ENCODE measurements around the gene ZMPSTE24.
A peak's percentile ranks its signal among the peaks of the same experiment; 100 is the strongest.
"Not testable (repeated sequence)": the region's sequence is repeated elsewhere in the genome, so short reads cannot be mapped to it uniquely, and the experiment has no call there.

ZMPSTE24 gene

DNA sequence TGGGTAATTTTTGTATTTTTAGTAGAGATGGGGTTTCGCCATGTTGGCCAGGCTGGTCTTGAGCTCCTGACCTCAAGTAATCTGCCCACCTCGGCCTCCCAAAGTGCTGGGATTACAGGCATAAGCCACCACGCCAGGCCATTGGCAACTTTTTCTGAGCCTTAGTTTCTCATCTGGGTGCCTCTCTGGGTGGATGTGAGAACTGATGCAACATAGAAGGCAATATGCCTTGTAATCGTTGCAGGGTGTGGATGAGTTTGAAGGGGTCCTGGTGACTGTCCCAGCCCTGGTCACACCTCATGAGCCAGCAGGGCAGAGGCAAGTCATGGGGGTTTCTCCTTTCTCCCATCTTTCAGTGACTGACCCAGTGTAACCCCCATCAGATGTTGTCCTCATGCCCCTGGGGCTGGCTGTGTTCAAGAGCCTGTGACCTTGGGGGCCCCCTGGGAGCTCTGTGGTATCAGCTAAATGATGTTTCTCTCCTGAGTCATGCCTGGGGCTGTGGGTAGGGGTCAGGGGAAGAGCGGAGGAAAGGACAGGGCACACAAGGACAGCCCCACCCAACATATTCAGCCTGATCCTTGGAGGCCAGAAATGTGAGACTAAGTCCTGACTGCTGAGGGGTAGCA, 55.4 kb downstream of the ZMPSTE24 start:
- Histone ChIP-seq H3K4me1 (0 out of 2 replicates have a peak, but pooled peaks cover 3% of the 10 kb centered on the region), H3K9me3 (no peaks in the 10 kb centered on the region), H3K27me3 (ENCODE audit: low read depth) (no peaks in the 10 kb centered on the region), H3K36me3 (replicated peaks) (no peaks in the 10 kb centered on the region), H3K4me3 (no peak overlapping the region)
- in situ Hi-C loops (cut with MboI; ENCODE audit: low sequenced_read_pairs) = no loop called here
- DNase-seq (ENCODE audit: low spot score in 2 of 2) = no peak

DNA sequence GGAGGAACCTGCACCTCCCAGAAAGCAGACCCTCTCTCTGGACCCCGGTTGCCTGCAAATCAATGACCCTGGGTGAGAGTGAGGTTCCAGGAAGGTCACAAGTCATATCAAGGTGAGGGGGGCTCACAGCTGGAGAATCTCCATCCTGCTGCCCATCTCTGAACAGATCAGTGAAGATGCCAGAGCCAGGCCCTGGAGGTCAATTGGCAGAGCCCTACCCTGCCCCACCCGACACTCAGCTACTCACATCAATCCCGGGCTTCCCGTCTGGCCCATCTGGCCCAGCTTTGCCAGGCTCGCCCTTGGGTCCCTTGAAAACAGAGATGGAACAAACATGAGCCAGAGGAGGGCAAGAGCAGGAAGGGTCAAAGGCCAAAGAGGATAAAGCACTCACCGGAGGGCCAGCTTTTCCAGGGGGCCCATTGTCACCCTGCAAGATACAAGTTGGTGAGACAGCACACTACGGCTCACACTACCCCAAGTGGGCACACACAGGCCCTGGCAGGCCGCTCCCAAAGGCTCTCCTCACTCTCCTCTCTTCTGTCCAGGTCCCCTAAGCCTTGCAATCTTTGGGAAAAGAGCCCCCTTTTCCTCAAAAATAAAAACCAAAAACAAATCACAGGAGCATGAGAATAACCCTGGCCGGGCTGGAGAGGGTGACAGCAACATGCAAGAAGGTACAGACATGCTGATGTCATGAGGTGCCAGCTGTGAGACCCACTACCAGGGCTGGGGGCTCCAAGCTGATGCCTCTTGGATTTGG, 56.1 kb downstream of the ZMPSTE24 start:
- Histone ChIP-seq H3K36me3 (replicated peaks) (no peaks in the 10 kb centered on the region), H3K9me3 (no peaks in the 10 kb centered on the region), H3K4me1 (0 out of 2 replicates have a peak, but pooled peaks cover 3% of the 10 kb centered on the region), H3K4me3 (no peak overlapping the region), H3K27me3 (ENCODE audit: low read depth) (no peaks in the 10 kb centered on the region; the same call in 1 of the 2 replicates)
- no peak for DNase-seq (ENCODE audit: low spot score in 2 of 2)
- in situ Hi-C loops (cut with MboI; ENCODE audit: low sequenced_read_pairs) = no loop called here

DNA sequence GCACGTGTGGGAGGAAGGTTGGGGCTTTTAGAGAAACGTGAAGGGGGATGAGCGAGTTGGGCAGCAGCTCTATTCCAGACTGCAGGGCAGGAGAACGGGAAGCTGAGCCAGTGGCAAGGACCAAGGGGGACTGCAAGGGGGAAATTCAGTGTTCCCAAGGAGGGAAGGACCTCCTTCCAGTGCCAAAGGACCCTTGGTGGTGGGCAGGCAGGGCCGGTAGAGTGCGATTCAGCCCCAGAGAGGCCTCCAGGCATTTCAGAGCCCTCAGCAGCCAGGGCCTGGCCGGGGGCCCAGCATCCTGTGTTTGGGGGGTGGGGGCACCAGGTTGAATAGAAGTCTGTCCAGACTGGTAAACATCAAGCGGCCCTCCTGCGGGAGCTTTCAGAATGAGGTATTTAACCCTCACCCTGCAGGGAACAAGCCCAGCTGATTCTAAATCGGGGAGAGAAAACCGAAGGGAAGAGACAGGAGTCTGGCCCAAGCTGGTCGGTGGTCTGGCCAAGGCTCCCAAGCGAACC, 56.7 kb downstream of the ZMPSTE24 start:
- Histone ChIP-seq H3K9me3 (no peaks in the 10 kb centered on the region), H3K4me3 (no peak overlapping the region), H3K4me1 (0 out of 2 replicates have a peak, but pooled peaks cover 3% of the 10 kb centered on the region), H3K36me3 (replicated peaks) (no peaks in the 10 kb centered on the region), H3K27me3 (ENCODE audit: low read depth) (no peaks in the 10 kb centered on the region; the same call in 1 of the 2 replicates)
- no peak for DNase-seq (ENCODE audit: low spot score in 2 of 2)
- in situ Hi-C loops (cut with MboI; ENCODE audit: low sequenced_read_pairs) = no loop called here

DNA sequence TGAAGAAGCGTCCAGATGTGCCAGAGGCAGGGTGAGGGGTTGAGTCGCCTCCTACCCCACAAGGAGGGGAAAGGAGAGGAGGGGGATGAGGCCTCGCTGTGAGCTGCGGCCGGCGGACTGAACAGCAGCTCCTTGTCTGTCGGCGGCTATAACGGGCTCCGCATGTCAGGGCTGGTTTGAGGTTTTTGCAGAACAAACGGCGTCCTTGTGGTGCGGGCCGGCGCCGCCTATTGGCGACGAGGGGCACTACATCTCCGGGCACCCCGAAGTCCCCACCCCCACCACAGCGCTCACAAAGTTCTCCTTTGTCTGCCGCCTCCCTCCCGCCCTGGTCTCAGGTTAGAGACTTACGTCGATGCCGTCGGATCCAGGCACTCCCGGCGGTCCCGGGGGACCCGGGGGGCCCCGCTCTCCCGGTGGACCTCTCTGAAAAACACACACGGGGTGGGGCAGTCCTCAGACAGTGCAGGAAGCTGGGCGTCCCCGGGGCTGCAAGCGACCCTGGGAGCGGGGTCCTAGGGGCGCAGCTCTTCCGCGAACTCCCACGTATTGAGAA, 57.3 kb downstream of the ZMPSTE24 start:
- H3K9me3 ChIP-seq = no peaks in the 10 kb centered on the region
- H3K27me3 ChIP-seq (ENCODE audit: low read depth) = no peaks in the 10 kb centered on the region; the same call in 1 of the 2 replicates
- 0 out of 2 replicates have a peak, but pooled peaks cover 3% of the 10 kb centered on the region for H3K4me1 ChIP-seq
- H3K4me3 ChIP-seq = peak overlapping the region; percentile 12; the same call in 1 of the 2 replicates
- no peaks in the 10 kb centered on the region for H3K36me3 ChIP-seq (replicated peaks)
- DNase-seq (ENCODE audit: low spot score in 2 of 2) = peak; percentile 79 to 88
- in situ Hi-C loops (cut with MboI; ENCODE audit: low sequenced_read_pairs) = no loop called here

DNA sequence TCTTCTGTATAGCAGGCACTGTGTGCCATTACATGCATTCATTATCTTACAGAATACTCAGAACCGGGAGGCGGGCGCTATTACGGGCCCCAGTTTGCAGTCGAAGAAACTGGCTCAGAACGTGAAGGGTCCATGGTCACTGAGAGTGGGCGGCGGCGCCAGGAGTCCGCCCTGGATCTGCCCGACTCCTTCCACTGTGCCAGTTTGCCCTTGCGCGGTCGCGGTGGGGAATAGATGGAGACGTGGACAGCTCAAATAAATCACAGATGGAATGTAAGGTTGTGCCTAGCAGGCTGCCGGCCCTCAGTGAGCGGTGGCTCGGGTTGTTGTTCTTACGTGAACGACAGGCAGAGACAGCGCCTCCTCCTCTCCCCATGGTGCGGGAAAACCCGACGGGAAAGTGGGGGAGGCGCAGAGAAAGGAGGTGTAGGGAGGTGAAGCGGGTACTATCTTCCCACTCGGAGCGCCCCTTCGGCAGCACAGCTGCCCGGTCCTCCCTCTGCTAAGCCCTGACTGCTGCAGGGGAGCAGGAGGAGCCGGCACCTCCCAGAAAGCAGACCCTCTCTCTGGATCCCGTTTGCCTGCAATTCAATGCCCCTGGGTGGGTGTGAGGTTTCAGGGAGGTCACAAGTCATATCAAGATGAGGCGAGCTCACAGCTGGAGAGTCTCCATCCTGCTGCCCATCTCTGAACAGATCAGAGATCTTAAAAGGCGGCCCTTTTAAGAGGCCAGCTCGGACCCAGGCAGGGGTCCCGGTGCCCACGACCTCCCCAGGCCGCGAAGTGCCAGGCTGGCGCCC, 58.0 kb downstream of the ZMPSTE24 start:
- H3K36me3 ChIP-seq (replicated peaks) = no peaks in the 10 kb centered on the region
- no peak overlapping the region; the same call in 1 of the 2 replicates for H3K4me3 ChIP-seq
- no peaks in the 10 kb centered on the region for H3K9me3 ChIP-seq
- in situ Hi-C loops (cut with MboI; ENCODE audit: low sequenced_read_pairs) = no loop called here
- no peak for DNase-seq (ENCODE audit: low spot score in 2 of 2)
- 0 out of 2 replicates have a peak, but pooled peaks cover 3% of the 10 kb centered on the region for H3K4me1 ChIP-seq
- no peaks in the 10 kb centered on the region; the same call in 1 of the 2 replicates for H3K27me3 ChIP-seq (ENCODE audit: low read depth)

DNA sequence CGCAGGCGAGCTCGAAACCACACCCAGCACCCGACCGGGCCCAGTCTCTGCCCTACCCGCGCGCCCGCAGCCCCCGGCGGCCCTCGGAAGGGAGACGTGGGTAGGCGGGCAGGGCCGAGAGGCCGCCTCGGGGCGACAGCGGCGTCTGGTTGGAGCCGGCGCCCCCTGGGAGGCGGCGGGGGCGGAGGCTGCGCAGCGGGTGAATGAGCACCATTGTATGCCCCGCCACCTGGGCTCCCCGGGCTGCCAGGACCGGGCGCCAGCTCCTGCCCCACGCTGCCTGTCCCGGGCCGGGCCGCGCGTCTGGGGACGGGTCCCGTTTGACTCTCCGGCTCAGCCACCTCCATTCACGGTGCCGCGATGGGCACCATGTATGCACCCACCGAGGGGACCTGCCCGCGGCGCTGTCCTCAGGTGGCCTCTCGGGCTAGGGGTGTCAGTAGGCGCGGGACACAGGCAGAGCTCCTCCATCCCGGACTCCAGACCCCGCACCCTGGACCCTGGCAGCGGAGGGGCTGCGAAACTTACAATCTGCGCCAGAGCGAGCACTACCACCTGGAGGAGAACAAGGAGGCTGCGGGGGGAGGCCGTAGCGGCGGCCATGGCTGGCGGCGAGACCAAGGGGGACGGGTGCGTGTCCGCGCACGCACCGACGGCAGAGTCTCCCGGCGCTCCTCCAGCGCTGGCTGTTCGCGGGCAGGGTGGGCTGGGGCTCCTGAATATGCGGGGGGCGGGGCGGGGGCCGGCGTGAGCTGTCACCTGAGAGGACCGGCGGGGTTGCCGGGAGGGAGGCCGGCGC, 58.8 kb downstream of the ZMPSTE24 start, which contains the start of gene COL9A2:
Gene COL9A2 (minus strand): TSS at position 692 of the 799 bp plus-strand sequence. CDS start 89 bp downstream, at position 603.
- Histone ChIP-seq H3K27me3 (ENCODE audit: low read depth) (no peaks in the 10 kb centered on the region; the same call in 1 of the 2 replicates), H3K4me3 (no peak within 1 kb of the TSS), H3K4me1 (0 out of 2 replicates have a peak, but pooled peaks cover 3% of the 10 kb centered on the region), H3K36me3 (replicated peaks) (no peaks in the 10 kb centered on the region), H3K9me3 (no peaks in the 10 kb centered on the region)
- in situ Hi-C loops (cut with MboI; ENCODE audit: low sequenced_read_pairs) = no loop called here
- no peak for DNase-seq (ENCODE audit: low spot score in 2 of 2)

DNA sequence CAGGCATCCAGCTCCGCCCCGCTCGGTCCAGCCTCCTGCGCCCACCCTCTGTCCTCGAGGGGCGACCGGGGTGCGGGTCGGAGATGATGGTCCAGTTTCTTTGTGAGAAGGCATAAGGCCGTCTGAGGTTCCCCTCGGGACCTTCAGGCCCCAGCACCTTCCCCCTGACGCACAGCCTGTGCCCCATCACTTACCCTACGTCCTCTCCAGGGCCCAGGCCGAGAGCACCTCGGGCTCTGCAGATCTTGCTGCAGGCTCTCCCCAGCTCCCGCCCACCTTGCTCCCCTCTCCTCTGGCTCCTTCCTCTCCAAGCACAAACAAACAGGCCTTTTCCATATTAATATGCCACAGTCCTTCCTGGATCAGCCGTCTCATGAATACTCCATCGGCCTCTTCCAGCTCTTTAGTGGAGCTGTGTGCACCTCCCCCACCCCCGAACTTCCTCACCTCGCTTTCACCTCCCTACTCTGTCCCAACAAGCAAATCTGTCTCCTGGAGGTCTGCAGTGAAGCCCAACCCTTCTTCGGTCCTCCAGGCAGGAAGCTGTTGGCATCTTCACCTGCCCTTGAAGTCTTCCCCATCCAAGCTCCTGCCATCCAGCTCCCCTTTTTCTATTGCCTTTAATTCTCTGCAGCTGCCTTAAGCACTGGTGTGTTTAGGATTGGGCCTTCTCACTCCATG, 59.5 kb downstream of the ZMPSTE24 start:
- Histone ChIP-seq H3K4me1 (0 out of 2 replicates have a peak, but pooled peaks cover 3% of the 10 kb centered on the region), H3K9me3 (no peaks in the 10 kb centered on the region), H3K36me3 (replicated peaks) (no peaks in the 10 kb centered on the region), H3K27me3 (ENCODE audit: low read depth) (no peaks in the 10 kb centered on the region; the same call in 1 of the 2 replicates), H3K4me3 (no peak overlapping the region)
- DNase-seq (ENCODE audit: low spot score in 2 of 2) = no peak
- in situ Hi-C loops (cut with MboI; ENCODE audit: low sequenced_read_pairs) = no loop called here

DNA sequence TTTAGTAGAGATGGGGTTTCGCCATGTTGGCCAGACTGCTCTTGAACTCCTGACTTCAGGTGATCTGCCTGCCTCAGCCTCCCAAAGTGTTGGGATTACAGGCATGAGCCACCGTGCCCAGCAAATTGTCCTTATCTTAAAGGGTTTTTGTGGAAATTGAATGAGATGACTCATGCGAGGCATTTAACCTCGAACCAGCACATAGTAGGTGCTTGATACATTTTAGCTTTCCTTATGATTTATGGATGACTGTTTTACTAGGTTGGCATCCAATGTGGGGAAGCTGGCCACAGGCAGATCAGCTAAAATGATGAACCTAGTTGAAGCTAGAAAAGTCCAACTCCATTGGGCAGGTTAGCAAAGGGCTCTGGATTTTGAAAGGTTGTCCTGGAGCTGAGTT, 60.4 kb downstream of the ZMPSTE24 start:
- DNase-seq (ENCODE audit: low spot score in 2 of 2) = no peak
- in situ Hi-C loops (cut with MboI; ENCODE audit: low sequenced_read_pairs) = no loop called here

DNA sequence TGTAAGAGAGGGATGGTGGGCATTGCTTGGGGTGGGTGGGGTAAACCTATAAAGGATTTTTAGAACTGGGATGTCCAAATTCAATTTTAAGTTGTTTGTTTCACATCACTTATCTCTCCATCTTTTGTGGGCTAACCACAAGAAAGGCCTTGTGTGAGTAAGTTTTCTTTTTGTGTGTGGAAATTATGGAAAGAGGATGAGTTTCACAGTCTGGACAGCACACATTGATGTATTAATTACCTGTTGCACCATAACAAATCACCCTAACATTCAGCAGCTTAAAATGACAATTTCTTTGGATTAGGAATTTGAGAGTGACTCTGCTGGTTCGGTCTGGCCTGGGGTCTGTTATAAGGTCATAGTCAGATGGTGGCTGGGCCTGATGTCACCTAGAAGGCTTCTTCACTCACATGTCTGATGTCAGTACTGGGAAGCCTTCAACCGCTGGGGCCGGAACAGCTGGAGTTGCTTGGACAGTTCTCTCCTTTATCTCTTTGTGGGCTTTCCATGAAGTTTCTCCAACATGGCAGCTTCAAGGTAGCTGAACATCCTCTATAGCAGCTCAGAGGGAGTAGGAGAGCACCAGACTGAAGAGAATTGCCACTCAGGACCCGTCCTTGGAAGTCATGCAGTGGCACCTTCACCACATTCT, 61.1 kb downstream of the ZMPSTE24 start:
- no peak overlapping the region for H3K4me3 ChIP-seq
- in situ Hi-C loops (cut with MboI; ENCODE audit: low sequenced_read_pairs) = no loop called here
- no peaks in the 10 kb centered on the region for H3K36me3 ChIP-seq (replicated peaks)
- 0 out of 2 replicates have a peak, but pooled peaks cover 3% of the 10 kb centered on the region for H3K4me1 ChIP-seq
- no peaks in the 10 kb centered on the region; the same call in 1 of the 2 replicates for H3K27me3 ChIP-seq (ENCODE audit: low read depth)
- no peak for DNase-seq (ENCODE audit: low spot score in 2 of 2)
- H3K9me3 ChIP-seq = no peaks in the 10 kb centered on the region

More for the DNA sequence above, 60.4 kb downstream of the ZMPSTE24 start:
- H3K9me3 ChIP-seq = no peaks in the 10 kb centered on the region
- no peaks in the 10 kb centered on the region; the same call in 1 of the 2 replicates for H3K27me3 ChIP-seq (ENCODE audit: low read depth)
- H3K36me3 ChIP-seq (replicated peaks) = no peaks in the 10 kb centered on the region
- no peak overlapping the region for H3K4me3 ChIP-seq
- 0 out of 2 replicates have a peak, but pooled peaks cover 3% of the 10 kb centered on the region for H3K4me1 ChIP-seq

DNA sequence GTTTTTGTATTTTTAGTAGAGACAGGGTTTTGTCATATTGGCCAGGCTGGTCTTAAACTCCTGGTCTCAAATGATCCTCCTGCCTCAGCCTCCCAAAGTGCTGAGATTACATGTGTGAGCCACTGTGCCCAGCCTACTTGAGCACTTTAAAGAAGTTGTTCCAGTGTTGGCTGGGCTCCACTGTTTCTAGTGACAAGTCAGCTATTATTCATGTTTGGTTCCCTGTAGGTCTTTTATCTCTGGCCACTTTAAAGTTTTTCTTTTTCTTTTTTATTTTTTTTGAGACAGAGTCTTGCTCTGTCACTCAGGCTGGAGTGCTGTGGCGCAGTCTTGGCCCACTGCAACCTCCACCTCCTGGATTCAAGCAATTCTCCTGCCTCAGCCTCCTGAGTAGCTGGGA, 73.4 kb downstream of the ZMPSTE24 start:
- H3K36me3 ChIP-seq (replicated peaks); H3K27me3 ChIP-seq (ENCODE audit: low read depth); H3K9me3 ChIP-seq; H3K4me1 ChIP-seq; H3K4me3 ChIP-seq; DNase-seq (ENCODE audit: low spot score in 2 of 2): not testable (repeated sequence)
- in situ Hi-C loops (cut with MboI; ENCODE audit: low sequenced_read_pairs) = loop anchor here (10.0 kb wide), 1 partner anchor 187 kb away; no protein-coding TSS in a partner anchor

DNA sequence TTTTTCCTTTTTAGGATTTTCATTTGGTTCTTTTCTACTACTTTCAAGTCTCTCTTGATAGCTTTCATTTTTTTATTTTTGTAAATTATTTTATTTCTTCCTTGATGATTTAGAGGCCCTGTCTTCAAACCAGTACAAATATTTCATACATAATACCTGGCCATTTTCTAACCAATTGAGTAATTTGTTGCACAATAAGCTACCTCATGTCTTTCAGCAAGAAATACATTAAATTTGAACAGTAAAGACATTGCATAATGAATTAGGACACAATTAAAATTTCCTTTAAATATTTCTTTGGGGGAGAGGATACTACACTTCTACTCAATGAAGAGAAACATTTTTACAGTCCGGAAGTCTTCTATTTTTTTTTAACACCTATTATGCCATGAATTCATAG, 74.7 kb downstream of the ZMPSTE24 start:
- no peaks in the 10 kb centered on the region for H3K4me1 ChIP-seq
- no peaks in the 10 kb centered on the region for H3K27me3 ChIP-seq (ENCODE audit: low read depth)
- no peak for DNase-seq (ENCODE audit: low spot score in 2 of 2)
- H3K36me3 ChIP-seq (replicated peaks) = no peaks in the 10 kb centered on the region
- no peak overlapping the region for H3K4me3 ChIP-seq
- in situ Hi-C loops (cut with MboI; ENCODE audit: low sequenced_read_pairs) = loop anchor here (10.0 kb wide), 1 partner anchor 188 kb away; no protein-coding TSS in a partner anchor
- H3K9me3 ChIP-seq = no peaks in the 10 kb centered on the region
